GM12878 (cell line): ENCODE measurements around the gene RBMS3. TPM values are rescaled to one million over a fixed set of nuclear protein-coding genes. Genes with fewer than 3 reads are reported as not detected.

ENCODE experiments used
- ATAC-seq: fragments of 200-7000 bp; cut with Tn5 transposase; 3 replicates; pipeline ENCODE4 v1.9.1; 2020; ENCODE audit warnings: mild to moderate bottlenecking, moderate library complexity
- BruUV-seq: library from RNA; stranded (reverse); fragments of 400-500 nt; replicated peaks from 2 replicates; lab custom pipeline; 2021; lab: Mats Ljungman, UMichigan
- CTCF ChIA-PET: fragments of 300-600 bp; sonication (Branson Sonifier 250); formaldehyde crosslinking; extraction: SDS; loops from one replicate; lab custom pipeline; 2021; ENCODE audit warnings: inconsistent platforms; lab: Yijun Ruan, JAX
- POLR2A ChIA-PET: fragments of 350-600 bp; formaldehyde crosslinking; extraction: SDS; loops from one replicate; lab custom pipeline; 2021; ENCODE audit warnings: inconsistent platforms; lab: Charles Lee
- RAD21 ChIA-PET: fragments of 300-600 bp; sonication (Branson Sonifier 250); formaldehyde crosslinking; loops from one replicate; lab custom pipeline; 2023; ENCODE audit warnings: antibody characterized with exemption; ENCODE audit not compliant: unreplicated experiment; lab: Charles Lee
- SMC1A ChIA-PET: fragments of 300-600 bp; sonication (Branson Sonifier 250); formaldehyde crosslinking; loops from one replicate; lab custom pipeline; 2023; ENCODE audit not compliant: unreplicated experiment, uncharacterized antibody; lab: Charles Lee
- DNase-seq: peaks from one replicate; pipeline ENCODE4 v3.0.0-alpha.2; 2011; ENCODE audit warnings: low read depth, low spot score
- FAIRE-seq: peaks from 3 replicates; lab custom pipeline; 2011; peaks lifted over from hg19 to GRCh38; lab: Jason Lieb, UNC
- H2AFZ ChIP-seq: 2 replicates; pipeline ENCODE4 v1.6.0; 2011; ENCODE audit warnings: low read depth, low read length, control low read depth; ENCODE audit not compliant: control insufficient read depth
- H3K27ac ChIP-seq: 2 replicates; pipeline ENCODE4 v1.5.1; 2011; ENCODE audit warnings: control low read depth; ENCODE audit not compliant: control insufficient read depth, insufficient read depth
- H3K27me3 ChIP-seq, 2 experiments: replicated peaks in 1 of 2; 2 replicates each; pipeline versions ENCODE4 v1.6.0 to v1.6.1; 2011; ENCODE audit warnings: low read length in 1 of 2; ENCODE audit not compliant: control insufficient read depth in 2 of 2, insufficient read depth in 2 of 2
- H3K36me3 ChIP-seq, 2 experiments: 2 replicates each; pipeline ENCODE4 v1.5.1; 2011; ENCODE audit warnings: low read length in 1 of 2; ENCODE audit not compliant: control insufficient read depth in 2 of 2, insufficient read depth in 2 of 2
- H3K4me1 ChIP-seq: 2 replicates; pipeline ENCODE4 v1.6.1; 2011; ENCODE audit warnings: mild to moderate bottlenecking, low read length, moderate library complexity, mixed read lengths; ENCODE audit not compliant: control insufficient read depth, insufficient read depth
- H3K4me2 ChIP-seq: 2 replicates; pipeline ENCODE4 v1.6.0; 2011; ENCODE audit warnings: control low read depth; ENCODE audit not compliant: control insufficient read depth, insufficient read depth
- H3K4me3 ChIP-seq: fragments of 200-600 bp; sonication (generic); 2 replicates; pipeline ENCODE4 v1.5.1; 2016
- H3K79me2 ChIP-seq: 2 replicates; pipeline ENCODE4 v1.6.0; 2011; ENCODE audit warnings: low read length; ENCODE audit not compliant: control insufficient read depth, insufficient read depth
- H3K9ac ChIP-seq: 2 replicates; pipeline ENCODE4 v1.8.0; 2011; ENCODE audit warnings: low read length, control low read depth, mixed read lengths; ENCODE audit not compliant: control insufficient read depth, insufficient read depth
- H3K9me3 ChIP-seq: replicated peaks from 3 replicates; pipeline ENCODE4 v1.5.1; 2011; ENCODE audit warnings: mild to moderate bottlenecking, low read length; ENCODE audit not compliant: control insufficient read depth, insufficient read depth
- H4K20me1 ChIP-seq: 2 replicates; pipeline ENCODE4 v1.6.0; 2011; ENCODE audit not compliant: control insufficient read depth, insufficient read depth
- BCL11A ChIP-seq: IDR thresholded peaks from 2 replicates; pipeline ENCODE4 v1.6.1; 2011; ENCODE audit warnings: low read depth, low read length
- ESRRA ChIP-seq: IDR thresholded peaks from 2 replicates; pipeline ENCODE4 v1.6.1; 2012; ENCODE audit warnings: mild to moderate bottlenecking, low read length, improper control_type of control experiment
- FOXK2 ChIP-seq: fragments of 450-650 bp; IDR thresholded peaks from 2 replicates; pipeline ENCODE4 v1.6.1; 2017; ENCODE audit warnings: mild to moderate bottlenecking, moderate library complexity
- FOXM1 ChIP-seq: IDR thresholded peaks from 2 replicates; pipeline ENCODE4 v1.6.1; 2012; ENCODE audit warnings: low read depth, mild to moderate bottlenecking, inconsistent platforms, low read length, moderate library complexity
- HDAC2 ChIP-seq: fragments of 200-600 bp; sonication (generic); IDR thresholded peaks from 2 replicates; pipeline ENCODE4 v1.6.1; 2017
- MTA3 ChIP-seq: IDR thresholded peaks from 2 replicates; pipeline ENCODE4 v1.6.1; 2012; ENCODE audit warnings: low read length, inconsistent platforms, borderline replicate concordance
- NR2F1 ChIP-seq: fragments of 450-650 bp; conservative IDR thresholded peaks from 2 replicates; pipeline ENCODE4 v1.6.1; 2017; ENCODE audit warnings: mild to moderate bottlenecking
- PAX5 ChIP-seq: IDR thresholded peaks from 2 replicates; pipeline ENCODE4 v1.6.1; 2011; ENCODE audit warnings: low read depth, low read length, borderline replicate concordance
- RAD21 ChIP-seq: IDR thresholded peaks from 2 replicates; pipeline ENCODE4 v1.6.1; 2011; ENCODE audit warnings: mild to moderate bottlenecking, low read depth, low read length, moderate library complexity; ENCODE audit not compliant: insufficient read depth
- RUNX3 ChIP-seq: IDR thresholded peaks from 2 replicates; pipeline ENCODE4 v1.6.1; 2012; ENCODE audit warnings: low read length, inconsistent platforms
- SUPT20H ChIP-seq: IDR thresholded peaks from 2 replicates; pipeline ENCODE4 v1.6.1; 2011; ENCODE audit warnings: low read depth, mild to moderate bottlenecking, low read length, moderate library complexity, borderline replicate concordance; ENCODE audit not compliant: control insufficient read depth
- TCF12 ChIP-seq: IDR thresholded peaks from 2 replicates; pipeline ENCODE4 v1.6.1; 2011; ENCODE audit warnings: low read depth, mild to moderate bottlenecking, low read length
- TCF7 ChIP-seq: IDR thresholded peaks from 2 replicates; pipeline ENCODE4 v1.6.1; 2014; ENCODE audit warnings: antibody characterized with exemption, borderline replicate concordance
- ZBTB33 ChIP-seq: fragments of 450-650 bp; IDR thresholded peaks from 2 replicates; pipeline ENCODE4 v1.6.1; 2017; ENCODE audit warnings: mild to moderate bottlenecking
- ZNF622 ChIP-seq: fragments of 450-650 bp; IDR thresholded peaks from 2 replicates; pipeline ENCODE4 v1.6.1; 2017; ENCODE audit warnings: mild to moderate bottlenecking, inconsistent platforms
- in situ Hi-C: fragments of 300-500 bp; cut with MboI; formaldehyde crosslinking; loops from 9 replicates; pipeline ENCODE4 v1.14.3; 2018; ENCODE audit warnings: mixed read lengths
- intact Hi-C: fragments of 100-400 bp; cut with micrococcal nuclease; formaldehyde crosslinking; loops from one replicate; pipeline ENCODE4 v1.14.2; 2022; ENCODE audit not compliant: unreplicated experiment
- polyA plus RNA-seq, 11 experiments: library from polyadenylated mRNA; depleted of rRNA in 4 of 11; unstranded in 6 of 11; stranded (reverse) in 5 of 11; fragments of >200 nt; fragmentation: Nextera tagmentation in 4 of 11; fragmentation: Illumina TruSeq in 1 of 11; extraction: Ambion mirVana in 4 of 11; extraction: Trizol in 1 of 11; gene quantifications; 1 replicate in 1 of 11; 2 replicates in 10 of 11; pipeline versions ENCODE4 v1.2.1 to v1.2.3, GENCODE V29; 2011 to 2016; ENCODE audit warnings: inconsistent platforms in 2 of 11, missing spikeins in 2 of 11, low read depth in 1 of 11
- total RNA-seq, 4 experiments: library from RNA; depleted of rRNA in 3 of 4; stranded (reverse); fragments of >200 nt in 3 of 4; fragmentation: Illumina TruSeq in 1 of 4; extraction: Trizol in 1 of 4; gene quantifications; 2 replicates each; pipeline versions ENCODE4 v1.2.1 to v1.2.3, GENCODE V29; 2013 to 2021
- TF ChIP-seq, protein P1 (sequence below): fragments of 450-650 bp; IDR thresholded peaks from 2 replicates; pipeline ENCODE4 v1.6.1; 2017; ENCODE audit warnings: borderline replicate concordance
- TF ChIP-seq, protein P2 (sequence below): fragments of 150-350 bp; IDR thresholded peaks from 2 replicates; pipeline ENCODE4 v1.6.1; 2016; ENCODE audit warnings: low read depth, low read length

Gene RBMS3
- total and polyA plus RNA-seq, 10 of the 15 experiments (the other 5 are each of a cell fraction or from before 2014, with no cell fraction given), result 0.79 to 4.7 (median 3.1) TPM

DNA sequence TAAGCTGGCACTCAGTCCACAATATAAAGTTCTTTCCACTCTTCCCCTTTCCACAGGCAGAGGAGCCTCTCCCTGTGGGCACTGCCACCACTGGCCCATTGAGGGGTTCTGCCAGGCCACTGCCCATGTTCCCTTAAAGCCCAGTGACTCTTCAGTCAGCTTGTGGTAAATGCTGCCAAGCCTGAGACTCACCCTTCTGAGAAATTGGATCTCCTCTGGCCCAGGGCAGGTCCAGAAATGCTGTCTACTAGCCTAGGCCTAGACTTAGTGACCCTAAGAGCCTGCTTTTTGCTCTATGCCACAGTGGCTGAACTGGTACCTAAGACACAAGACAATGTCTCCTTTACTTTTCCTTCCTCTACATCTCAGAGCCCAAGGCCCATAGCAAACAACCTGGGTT lies 295.8 kb downstream of the RBMS3 start:
- H3K36me3 ChIP-seq, result no peaks in the 10 kb centered on the region
- H3K27me3 ChIP-seq, result no peaks in the 10 kb centered on the region
- RAD21 ChIA-PET, result no interaction called here
- H3K79me2 ChIP-seq, result no peaks in the 10 kb centered on the region
- CTCF ChIA-PET, result no interaction called here
- no peak overlapping the region for H3K4me2 ChIP-seq
- H3K9me3 ChIP-seq, result no peaks in the 10 kb centered on the region
- intact Hi-C loops, result no loop called here
- POLR2A ChIA-PET, result no interaction called here
- no peak overlapping the region for H3K9ac ChIP-seq
- no peak overlapping the region for H2AFZ ChIP-seq
- in situ Hi-C loops, result no loop called here
- H3K4me1 ChIP-seq, result no peaks in the 10 kb centered on the region
- BruUV-seq, result no TSS peak
- no peak overlapping the region for H3K4me3 ChIP-seq
- SMC1A ChIA-PET, result no interaction called here
- no peak for ATAC-seq
- no peak for TF ChIP-seq RUNX3
- no peak for TF ChIP-seq TCF7
- TF ChIP-seq MTA3, result no peak
- TF ChIP-seq FOXM1, result no peak
- TF ChIP-seq, protein P1, sequence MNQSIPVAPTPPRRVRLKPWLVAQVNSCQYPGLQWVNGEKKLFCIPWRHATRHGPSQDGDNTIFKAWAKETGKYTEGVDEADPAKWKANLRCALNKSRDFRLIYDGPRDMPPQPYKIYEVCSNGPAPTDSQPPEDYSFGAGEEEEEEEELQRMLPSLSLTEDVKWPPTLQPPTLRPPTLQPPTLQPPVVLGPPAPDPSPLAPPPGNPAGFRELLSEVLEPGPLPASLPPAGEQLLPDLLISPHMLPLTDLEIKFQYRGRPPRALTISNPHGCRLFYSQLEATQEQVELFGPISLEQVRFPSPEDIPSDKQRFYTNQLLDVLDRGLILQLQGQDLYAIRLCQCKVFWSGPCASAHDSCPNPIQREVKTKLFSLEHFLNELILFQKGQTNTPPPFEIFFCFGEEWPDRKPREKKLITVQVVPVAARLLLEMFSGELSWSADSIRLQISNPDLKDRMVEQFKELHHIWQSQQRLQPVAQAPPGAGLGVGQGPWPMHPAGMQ, result no peak
- no peak for TF ChIP-seq RAD21
- TF ChIP-seq, protein P2, sequence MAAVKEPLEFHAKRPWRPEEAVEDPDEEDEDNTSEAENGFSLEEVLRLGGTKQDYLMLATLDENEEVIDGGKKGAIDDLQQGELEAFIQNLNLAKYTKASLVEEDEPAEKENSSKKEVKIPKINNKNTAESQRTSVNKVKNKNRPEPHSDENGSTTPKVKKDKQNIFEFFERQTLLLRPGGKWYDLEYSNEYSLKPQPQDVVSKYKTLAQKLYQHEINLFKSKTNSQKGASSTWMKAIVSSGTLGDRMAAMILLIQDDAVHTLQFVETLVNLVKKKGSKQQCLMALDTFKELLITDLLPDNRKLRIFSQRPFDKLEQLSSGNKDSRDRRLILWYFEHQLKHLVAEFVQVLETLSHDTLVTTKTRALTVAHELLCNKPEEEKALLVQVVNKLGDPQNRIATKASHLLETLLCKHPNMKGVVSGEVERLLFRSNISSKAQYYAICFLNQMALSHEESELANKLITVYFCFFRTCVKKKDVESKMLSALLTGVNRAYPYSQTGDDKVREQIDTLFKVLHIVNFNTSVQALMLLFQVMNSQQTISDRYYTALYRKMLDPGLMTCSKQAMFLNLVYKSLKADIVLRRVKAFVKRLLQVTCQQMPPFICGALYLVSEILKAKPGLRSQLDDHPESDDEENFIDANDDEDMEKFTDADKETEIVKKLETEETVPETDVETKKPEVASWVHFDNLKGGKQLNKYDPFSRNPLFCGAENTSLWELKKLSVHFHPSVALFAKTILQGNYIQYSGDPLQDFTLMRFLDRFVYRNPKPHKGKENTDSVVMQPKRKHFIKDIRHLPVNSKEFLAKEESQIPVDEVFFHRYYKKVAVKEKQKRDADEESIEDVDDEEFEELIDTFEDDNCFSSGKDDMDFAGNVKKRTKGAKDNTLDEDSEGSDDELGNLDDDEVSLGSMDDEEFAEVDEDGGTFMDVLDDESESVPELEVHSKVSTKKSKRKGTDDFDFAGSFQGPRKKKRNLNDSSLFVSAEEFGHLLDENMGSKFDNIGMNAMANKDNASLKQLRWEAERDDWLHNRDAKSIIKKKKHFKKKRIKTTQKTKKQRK, result no peak
- no peak for TF ChIP-seq FOXK2
- TF ChIP-seq HDAC2, result no peak
- TF ChIP-seq BCL11A, result no peak
- TF ChIP-seq NR2F1, result no peak
- no peak for TF ChIP-seq SUPT20H
- TF ChIP-seq ZNF622, result no peak
- no peak for TF ChIP-seq PAX5
- no peak for TF ChIP-seq ESRRA
- no peak for TF ChIP-seq TCF12
- TF ChIP-seq ZBTB33, result no peak
- no peak for FAIRE-seq
- no peak overlapping the region for H3K27ac ChIP-seq
- H4K20me1 ChIP-seq, result no peaks in the 10 kb centered on the region
- no peak for DNase-seq
